Measurements from ENCODE around the gene AQP6. TPM values are rescaled to one million over a fixed set of nuclear protein-coding genes. Genes with fewer than 3 reads are reported as not detected.

The AQP6 gene
- total RNA-seq, 1 experiment from 2014 or later = 0.09 TPM

GRCh38 chr12:49929581-49929980, 43.2 kb upstream of the AQP6 start:
- Mint-ChIP-seq H3K4me1 (peaks cover 3% of the 10 kb centered on the region; the same call in 1 of the 2 replicates), H3K27ac (no peak overlapping the region), H3K27me3 (ENCODE audit: low read depth) (no peaks in the 10 kb centered on the region; the same call in 1 of the 2 replicates), H3K9me3 (no peaks in the 10 kb centered on the region), H3K4me3 (no peak overlapping the region), H3K36me3 (no peaks in the 10 kb centered on the region)
- TF ChIP-seq RORB (CRISPR knock-in tag; IDR thresholded peaks at IDR 0.05) = no peak
- no peak for TF ChIP-seq E2F4 (CRISPR knock-in tag; IDR thresholded peaks at IDR 0.05; ENCODE audit: borderline replicate concordance, low read depth)
- no peak for TF ChIP-seq ZBTB21 (CRISPR knock-in tag; IDR thresholded peaks at IDR 0.05; ENCODE audit: borderline replicate concordance)
- no peak for TF ChIP-seq ZNF281 (CRISPR knock-in tag; IDR thresholded peaks at IDR 0.05)
- no peak for TF ChIP-seq NR1H2 (CRISPR knock-in tag; IDR thresholded peaks at IDR 0.05)
- no peak for TF ChIP-seq ATF2 (CRISPR knock-in tag; IDR thresholded peaks at IDR 0.05; ENCODE audit: borderline replicate concordance, low read depth)
- no peak for TF ChIP-seq E2F1 (CRISPR knock-in tag; IDR thresholded peaks at IDR 0.05)
- TF ChIP-seq ZNF425 (CRISPR knock-in tag; conservative IDR thresholded peaks at IDR 0.05) = no peak
- ChIA-PET CTCF (interaction anchor here (0.6 to 2.0 kb wide), 4 partner anchors 16 to 38 kb away, joined by 3 to 11 read pairs (median 6); no protein-coding TSS in a partner anchor), POLR2A (no interaction called here)
- no peak for ATAC-seq
- DNase-seq (ENCODE audit: low spot score) = no peak

GRCh38 chr12:49930515-49931288, 42.0 kb upstream of the AQP6 start:
- H3K4me1 Mint-ChIP-seq = peaks cover 3% of the 10 kb centered on the region; the same call in 1 of the 2 replicates
- TF ChIP-seq CREM (CRISPR knock-in tag; IDR thresholded peaks at IDR 0.05) (no peak), FOXP1 (CRISPR knock-in tag; IDR thresholded peaks at IDR 0.05; ENCODE audit: borderline replicate concordance) (no peak), MYBL2 (CRISPR knock-in tag; IDR thresholded peaks at IDR 0.05) (no peak), ZMAT4 (CRISPR knock-in tag; IDR thresholded peaks at IDR 0.05) (no peak), IRF1 (CRISPR knock-in tag; IDR thresholded peaks at IDR 0.05) (no peak)
- no peak overlapping the region for H3K4me3 Mint-ChIP-seq
- POLR2A ChIA-PET = no interaction called here
- H3K27ac Mint-ChIP-seq = no peak overlapping the region
- CTCF ChIA-PET = interaction anchor here (3.3 kb wide), 1 partner anchor 15 kb away, joined by 21 read pairs; no protein-coding TSS in a partner anchor
- no peak for DNase-seq (ENCODE audit: low spot score)
- H3K27me3 Mint-ChIP-seq (ENCODE audit: low read depth) = no peaks in the 10 kb centered on the region; the same call in 1 of the 2 replicates
- no peaks in the 10 kb centered on the region for H3K36me3 Mint-ChIP-seq
- no peak for ATAC-seq
- H3K9me3 Mint-ChIP-seq = no peaks in the 10 kb centered on the region

Measured in WTC11 (cell line).